ENCODE data around the gene FTO. TPM values are rescaled to one million over a fixed set of nuclear protein-coding genes. Genes with fewer than 3 reads are reported as not detected.
"Not testable (repeated sequence)": the region's sequence is repeated elsewhere in the genome, so short reads cannot be mapped to it uniquely, and the experiment has no call there.

FTO gene
- 107 TPM for total RNA-seq

DNA sequence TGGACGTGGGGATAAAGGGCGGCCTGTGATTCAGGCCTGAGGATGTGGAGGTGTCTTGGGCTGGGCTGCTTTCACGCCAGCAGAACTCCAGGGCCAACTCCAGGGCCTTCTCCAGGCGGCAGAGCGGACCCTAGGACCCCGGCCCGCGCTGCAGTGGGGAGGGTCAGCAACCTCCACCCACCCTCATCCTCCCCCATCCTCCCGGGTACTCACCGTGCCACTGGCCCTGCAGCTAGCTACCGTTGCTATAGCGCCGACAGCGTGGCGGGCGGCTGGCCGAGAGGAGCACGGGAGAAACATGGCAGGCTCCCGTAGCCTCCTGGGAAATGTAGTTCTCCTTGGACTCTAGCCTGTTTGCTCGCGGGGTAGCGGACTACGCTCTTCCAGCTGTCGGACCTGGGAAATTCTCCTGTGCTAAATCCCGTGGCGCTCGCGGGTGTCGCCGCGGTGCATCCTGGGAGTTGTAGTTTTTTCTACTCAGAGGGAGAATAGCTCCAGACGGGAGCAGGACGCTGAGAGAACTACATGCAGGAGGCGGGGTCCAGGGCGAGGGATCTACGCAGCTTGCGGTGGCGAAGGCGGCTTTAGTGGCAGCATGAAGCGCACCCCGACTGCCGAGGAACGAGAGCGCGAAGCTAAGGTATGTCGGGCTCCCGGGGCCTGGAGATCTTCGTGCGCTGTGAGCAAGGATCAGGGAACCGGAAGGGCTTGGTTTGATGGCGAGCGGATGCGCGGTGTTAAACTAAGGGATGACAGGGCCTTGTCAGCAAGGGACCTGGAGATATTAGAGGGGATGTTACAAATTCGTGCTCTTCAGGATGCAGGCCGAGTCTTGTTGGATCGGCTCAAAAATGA is at the start of gene FTO, which contains the start of gene RPGRIP1L:
Gene FTO (plus strand): TSS at position 567 of the 855 bp plus-strand sequence.
Gene RPGRIP1L (minus strand): TSS at position 270 of the 855 bp plus-strand sequence. CDS start 3,136 bp downstream, outside the sequence.
- intact Hi-C loops (cut with DNase I): no loop called here
- DNase-seq (ENCODE audit: low spot score) (peak; percentile 100), ATAC-seq (peak; percentile 99)

DNA sequence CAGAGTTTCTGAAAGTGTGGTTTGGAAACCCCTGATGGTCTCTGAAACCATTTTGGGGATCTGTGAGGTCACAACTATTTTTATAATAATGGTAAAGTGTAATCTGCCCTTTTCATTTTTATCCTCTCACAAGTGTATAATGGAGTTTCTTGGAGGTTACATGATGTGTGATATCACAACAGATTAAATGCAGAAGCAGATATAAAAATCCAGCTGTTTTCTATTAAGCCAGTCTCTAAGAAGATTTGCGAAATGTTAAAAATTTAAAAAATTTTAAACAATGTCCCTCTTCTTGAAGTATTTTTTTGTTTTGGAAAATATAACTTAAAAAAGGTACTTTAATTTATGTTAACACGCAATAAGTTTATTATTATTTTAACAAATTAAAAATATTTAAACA is 49.0 kb upstream of the FTO start:
- intact Hi-C loops (cut with DNase I): no loop called here
- no peak for DNase-seq (ENCODE audit: low spot score)
- ATAC-seq: no peak

DNA sequence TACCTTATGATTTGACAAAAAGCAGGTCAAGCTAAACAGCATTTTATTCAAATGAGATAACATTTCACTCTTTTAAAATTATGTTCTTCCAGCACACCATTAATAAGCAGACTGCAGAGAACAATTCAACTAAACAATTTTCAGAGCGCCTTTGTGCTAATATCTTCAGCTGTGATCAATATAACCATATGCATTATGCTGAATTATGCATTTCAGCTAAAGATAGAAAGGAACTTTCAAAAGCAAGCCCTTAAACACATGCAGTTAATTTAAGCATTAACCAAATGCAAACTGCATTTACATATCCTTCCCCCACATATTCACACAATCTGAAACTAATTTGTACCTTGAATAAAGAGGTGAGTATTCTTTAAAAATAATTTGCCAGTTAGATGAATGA is 41.9 kb upstream of the FTO start:
- no peak for DNase-seq (ENCODE audit: low spot score)
- ATAC-seq: no peak
- intact Hi-C loops (cut with DNase I): no loop called here

DNA sequence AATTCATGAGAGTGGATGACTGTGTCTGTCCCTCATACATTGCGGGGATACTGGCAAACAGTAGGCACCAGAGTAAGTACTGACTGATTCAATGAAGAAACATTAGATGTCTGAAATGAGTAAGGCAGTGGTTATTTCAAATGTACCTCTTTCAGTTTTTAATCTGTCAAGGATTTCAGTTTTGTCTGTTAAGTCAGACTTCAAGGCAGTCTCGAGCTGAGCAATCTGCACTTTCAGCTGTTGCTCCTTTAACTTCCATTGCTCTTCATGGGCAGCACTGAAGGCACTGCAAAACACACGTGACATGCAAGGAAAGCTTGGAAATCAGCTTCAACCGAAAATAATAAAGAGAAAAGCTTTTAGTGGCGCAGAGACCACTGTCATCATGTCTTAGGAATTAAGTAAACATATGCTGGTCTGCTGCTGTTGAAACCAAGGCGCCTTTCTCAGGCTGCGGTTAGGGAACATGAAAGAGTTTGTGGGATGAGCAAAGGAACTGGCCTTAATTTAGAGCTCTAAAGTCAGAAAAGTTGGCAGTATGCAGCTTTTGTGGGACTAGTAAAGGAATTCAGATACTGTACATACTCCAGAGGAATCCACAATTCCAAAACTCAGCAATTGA is 39.1 kb upstream of the FTO start:
- intact Hi-C loops (cut with DNase I): no loop called here
- peak; percentile 49 for ATAC-seq
- DNase-seq (ENCODE audit: low spot score): no peak

DNA sequence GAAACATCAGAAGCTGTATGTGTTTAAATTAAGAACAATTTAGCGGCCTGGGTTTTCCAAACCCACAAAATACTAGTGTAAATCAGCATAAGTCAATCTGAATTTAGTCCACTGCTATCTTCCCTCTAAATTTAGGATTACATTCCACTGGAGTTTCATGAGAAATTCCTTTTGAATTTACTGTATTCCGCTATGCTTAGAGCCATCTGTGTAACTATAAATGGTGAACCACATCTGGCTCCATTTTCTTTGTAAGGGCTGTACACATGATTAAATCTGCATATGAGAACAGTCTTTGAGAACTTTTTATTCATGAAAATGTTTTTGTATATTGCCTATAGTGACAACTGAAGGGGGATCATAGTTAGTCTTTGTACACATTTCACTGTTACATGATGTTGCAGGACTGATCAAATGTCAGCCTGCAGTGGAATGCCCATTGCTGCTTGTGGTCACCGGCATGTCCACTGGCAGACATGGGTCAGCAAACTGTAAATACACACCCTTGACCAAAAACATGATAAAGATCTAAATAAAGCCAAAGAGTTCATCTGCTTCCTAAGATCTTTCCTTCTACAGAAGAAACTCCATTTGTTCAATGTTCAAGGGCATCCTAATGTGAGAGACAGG is 37.1 kb upstream of the FTO start:
- ATAC-seq: no peak
- intact Hi-C loops (cut with DNase I): no loop called here

DNA sequence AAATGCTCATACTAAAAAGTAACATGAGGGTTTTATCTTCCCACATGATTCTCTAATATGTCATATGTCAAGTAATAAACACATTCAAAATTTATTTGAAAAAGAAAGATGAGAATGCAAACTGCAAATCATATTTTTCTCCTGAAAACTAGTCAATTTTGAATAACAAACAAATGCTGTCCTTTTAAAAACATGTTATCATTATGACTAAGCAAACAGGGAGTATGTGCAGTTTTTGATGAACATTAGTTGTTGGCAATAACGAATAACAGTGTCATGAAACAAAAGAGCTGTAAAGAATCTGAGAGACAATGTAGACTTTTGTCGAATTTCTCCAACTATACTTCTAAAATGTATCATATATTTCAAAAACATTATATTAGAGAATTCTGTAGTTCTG is 35.1 kb upstream of the FTO start:
- DNase-seq (ENCODE audit: low spot score) (no peak), ATAC-seq (no peak)
- intact Hi-C loops (cut with DNase I): no loop called here

More for the DNA sequence above, 37.1 kb upstream of the FTO start:
- no peak for DNase-seq (ENCODE audit: low spot score)

DNA sequence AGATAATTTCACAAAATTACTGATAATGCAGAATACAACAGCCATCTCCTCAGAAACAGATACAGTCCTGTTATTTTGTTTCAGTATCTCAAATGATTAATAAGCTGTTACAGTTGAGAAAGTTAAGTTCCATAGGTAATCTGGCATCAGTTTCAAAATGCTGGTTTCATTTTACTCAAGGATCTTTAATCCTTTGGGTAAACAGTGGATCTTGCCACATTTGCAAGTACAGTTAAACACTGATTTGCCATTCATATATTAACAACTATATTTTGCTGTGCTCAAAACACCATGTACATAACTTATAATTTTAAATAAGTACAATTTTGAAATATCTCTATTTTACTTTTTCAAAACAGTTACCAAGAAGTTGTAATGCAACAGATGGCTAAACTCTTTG is 31.5 kb upstream of the FTO start:
- no peak for ATAC-seq
- intact Hi-C loops (cut with DNase I): no loop called here

DNA sequence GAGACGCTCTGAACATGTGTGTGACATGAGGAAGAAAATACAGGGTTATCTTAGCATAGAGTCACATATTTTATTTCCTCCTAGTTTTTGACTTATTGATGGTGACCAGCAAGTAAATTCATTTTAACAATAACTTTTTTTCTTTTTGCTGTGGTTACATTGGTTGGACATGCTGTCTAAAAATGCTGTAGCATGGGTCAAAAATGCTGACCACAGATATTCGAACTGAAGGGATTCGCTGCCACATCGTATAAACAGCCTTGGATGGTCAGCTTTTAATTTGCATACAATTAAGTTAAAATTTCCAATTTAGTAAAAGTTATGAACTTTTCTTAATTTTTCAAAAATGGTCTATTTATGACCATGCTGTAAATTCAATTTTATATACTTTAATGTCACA is 30.8 kb upstream of the FTO start:
- DNase-seq (ENCODE audit: low spot score) (no peak), ATAC-seq (no peak)
- intact Hi-C loops (cut with DNase I): no loop called here

More for the DNA sequence above, 31.5 kb upstream of the FTO start:
- DNase-seq (ENCODE audit: low spot score): no peak

DNA sequence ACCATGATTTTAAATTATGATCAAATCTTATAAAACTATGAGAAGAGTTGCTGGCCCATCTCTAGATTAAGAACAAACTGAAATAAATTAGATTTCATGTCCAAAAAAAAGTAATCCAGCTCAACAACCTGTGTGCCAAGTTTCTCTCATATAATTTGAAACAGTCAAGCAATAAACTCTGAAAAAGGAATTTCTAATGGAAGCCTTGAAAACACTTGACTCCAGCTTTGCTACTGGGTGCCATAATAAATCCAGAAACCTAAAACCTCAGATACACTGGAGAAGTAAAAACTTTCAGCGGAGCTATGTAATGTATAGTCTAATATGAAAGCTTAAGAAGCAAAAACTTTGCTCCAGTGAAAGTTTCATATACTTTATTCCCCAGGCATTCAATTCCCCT is 25.8 kb upstream of the FTO start:
- no peak for DNase-seq (ENCODE audit: low spot score)
- intact Hi-C loops (cut with DNase I): no loop called here
- no peak for ATAC-seq

DNA sequence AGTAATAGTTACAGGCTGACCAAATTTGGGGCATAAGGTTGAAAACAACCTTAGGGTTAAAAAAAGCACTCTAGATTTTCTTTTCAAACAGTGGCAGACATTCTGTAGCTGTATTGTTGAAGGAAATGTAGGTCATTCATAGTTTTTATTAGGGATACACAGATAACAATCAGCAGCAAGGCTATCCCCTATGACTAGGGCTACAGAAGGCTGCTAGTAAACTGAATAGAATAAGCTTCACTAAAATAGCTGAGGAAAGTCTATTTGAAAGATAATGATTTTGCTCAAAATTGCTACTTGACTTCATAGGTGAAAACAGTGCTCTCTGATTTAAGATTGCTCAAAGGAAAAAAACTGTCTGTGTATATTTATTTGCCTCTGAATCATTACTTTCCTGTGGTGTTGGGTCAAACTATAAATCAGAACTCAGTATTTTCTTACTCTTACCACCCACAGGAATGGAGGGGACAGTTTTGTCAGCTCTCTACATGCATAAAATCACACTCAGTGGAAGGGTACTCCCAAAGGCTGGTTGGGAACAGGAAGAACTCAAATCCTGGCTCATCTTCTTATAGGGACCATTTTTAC is 25.1 kb upstream of the FTO start:
- no peak for DNase-seq (ENCODE audit: low spot score)
- ATAC-seq: no peak
- intact Hi-C loops (cut with DNase I): no loop called here

DNA sequence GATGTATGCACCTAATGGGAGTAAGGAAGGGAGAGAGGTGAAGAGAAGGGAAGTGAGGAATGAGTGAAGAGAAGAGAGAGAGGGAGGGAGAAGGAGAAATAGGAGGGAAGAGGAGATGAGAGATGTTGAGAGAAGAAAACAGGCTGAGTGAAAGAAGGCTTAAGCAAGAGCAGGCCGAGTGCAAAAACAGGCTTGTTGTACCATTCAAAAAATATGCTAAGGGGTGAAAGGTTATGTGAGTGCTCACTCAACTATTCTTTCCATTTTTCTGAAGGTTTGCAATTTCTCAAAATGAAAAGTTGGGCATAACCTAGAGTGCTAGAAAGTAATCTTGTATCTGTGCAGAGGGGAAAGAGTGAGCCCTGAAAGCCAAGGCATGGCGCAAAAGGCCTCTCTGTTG is 23.2 kb upstream of the FTO start:
- intact Hi-C loops (cut with DNase I): no loop called here
- DNase-seq (ENCODE audit: low spot score): no peak
- no peak for ATAC-seq

DNA sequence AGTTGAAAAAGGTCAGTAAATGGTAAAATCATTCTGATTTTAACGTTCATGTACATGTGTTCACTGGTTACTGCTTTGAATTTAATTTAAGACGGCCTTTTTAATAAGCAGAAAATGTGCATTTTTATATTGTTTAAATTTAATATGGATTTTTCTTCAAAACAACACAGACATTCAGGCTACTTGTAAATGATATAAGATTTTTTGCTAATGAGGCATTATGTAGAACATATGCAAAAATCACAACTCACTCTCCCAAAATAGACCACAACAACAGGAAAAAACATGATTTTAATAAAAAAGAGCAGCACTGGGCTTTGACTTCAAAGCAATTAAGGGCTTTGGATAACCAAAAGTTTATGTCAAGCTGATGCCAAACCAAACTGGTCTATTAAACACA is 22.6 kb upstream of the FTO start:
- intact Hi-C loops (cut with DNase I): no loop called here
- no peak for DNase-seq (ENCODE audit: low spot score)

DNA sequence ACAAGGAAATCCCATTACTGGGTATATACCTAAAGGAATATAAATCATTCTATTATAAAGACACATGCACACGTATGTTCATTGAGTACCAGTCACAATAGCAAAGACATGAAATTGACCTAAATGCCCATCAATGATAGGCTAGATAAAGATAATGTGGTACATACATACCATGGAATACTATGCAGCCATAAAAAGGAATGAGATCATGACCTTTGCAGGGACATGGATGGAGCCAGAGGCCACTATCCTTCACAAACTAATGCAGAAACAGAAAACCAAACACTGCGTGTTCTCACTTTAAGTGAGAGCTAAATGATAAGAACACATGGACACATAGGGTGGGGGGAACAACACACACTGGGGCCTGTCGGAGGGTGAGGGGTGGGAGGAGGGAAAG is 18.6 kb upstream of the FTO start:
- ATAC-seq; intact Hi-C loops (cut with DNase I); DNase-seq (ENCODE audit: low spot score): not testable (repeated sequence)

More for the DNA sequence above, 22.6 kb upstream of the FTO start:
- no peak for ATAC-seq

DNA sequence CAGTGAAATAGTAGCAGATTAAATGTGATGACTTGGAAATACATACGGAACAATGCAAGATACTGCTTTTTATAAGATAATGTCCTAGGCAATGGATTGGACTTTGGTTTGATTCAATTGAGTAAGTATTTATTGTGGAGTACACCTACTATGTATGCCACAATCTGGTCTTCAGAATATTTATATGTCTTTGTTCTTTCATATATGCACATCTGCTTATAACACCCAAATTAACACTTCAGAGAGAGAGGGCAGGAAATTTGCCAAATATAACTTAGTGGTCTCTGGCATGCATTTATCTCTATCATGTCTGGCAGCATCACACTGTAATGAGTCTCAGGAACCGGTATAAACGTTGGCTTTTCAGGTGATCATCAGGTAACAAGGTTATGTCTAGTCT is 17.2 kb upstream of the FTO start:
- no peak for DNase-seq (ENCODE audit: low spot score)
- intact Hi-C loops (cut with DNase I): no loop called here
- ATAC-seq: no peak

DNA sequence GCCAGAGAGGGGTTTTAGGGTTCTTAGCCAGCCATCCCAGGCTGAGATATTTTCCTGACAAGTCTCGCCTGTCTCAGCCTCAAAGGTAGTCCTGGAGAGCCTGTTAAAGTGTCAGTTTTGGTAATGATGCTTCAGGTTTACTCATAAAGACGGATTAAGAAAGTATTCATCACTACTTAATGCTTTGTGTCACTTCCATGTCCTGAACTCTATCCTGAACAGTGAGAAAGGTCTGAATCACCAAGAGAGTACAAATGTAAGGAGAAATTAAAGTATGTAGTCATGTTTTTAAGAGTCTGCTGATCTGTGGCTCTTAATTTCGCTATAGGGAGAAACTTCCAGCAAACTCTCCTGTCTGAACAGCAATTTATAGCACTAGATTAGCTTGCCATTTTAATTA is 14.3 kb upstream of the FTO start:
- DNase-seq (ENCODE audit: low spot score): no peak
- ATAC-seq: no peak

DNA sequence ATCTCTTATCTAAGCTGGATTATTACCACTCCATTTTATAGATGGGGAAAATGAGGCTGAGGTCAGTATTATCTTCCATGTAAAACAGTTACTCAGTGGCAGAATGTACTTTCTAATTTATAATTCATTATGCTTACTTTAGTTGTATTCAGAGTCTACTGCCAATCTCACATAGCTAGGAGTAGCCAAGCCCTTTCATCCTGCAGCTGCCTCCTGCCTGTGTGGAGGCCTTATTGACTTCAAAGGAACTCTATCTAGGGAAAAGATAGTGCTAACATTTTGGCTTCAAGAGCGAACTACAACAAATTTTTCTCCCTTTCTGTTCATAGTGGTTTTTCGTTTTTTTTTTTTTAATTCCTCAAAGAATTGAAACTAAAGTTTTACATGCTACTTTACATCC is 13.2 kb upstream of the FTO start:
- DNase-seq (ENCODE audit: low spot score) (no peak), ATAC-seq (no peak)
- intact Hi-C loops (cut with DNase I): no loop called here

More for the DNA sequence above, 14.3 kb upstream of the FTO start:
- intact Hi-C loops (cut with DNase I): no loop called here

DNA sequence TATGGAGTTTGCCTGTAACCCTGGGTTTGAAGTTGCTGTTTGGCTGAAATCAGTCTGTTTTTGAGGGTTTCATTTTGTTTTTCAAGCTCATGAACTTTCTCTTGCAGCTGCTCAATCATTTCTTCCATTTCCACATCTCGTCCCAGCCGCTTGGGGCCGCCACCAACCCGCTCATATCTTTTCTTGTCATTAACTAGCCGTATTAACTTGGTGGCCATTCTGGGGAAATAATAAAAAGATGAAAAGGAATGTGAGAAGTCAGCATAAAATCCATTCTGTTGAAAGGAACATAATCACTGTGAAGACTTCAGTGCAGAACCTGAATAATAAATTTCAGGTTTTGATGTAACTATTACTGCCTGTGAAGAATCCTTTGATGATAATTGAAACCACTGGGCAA is 11.8 kb upstream of the FTO start:
- ATAC-seq (no peak), DNase-seq (ENCODE audit: low spot score) (no peak)
- intact Hi-C loops (cut with DNase I): no loop called here

DNA sequence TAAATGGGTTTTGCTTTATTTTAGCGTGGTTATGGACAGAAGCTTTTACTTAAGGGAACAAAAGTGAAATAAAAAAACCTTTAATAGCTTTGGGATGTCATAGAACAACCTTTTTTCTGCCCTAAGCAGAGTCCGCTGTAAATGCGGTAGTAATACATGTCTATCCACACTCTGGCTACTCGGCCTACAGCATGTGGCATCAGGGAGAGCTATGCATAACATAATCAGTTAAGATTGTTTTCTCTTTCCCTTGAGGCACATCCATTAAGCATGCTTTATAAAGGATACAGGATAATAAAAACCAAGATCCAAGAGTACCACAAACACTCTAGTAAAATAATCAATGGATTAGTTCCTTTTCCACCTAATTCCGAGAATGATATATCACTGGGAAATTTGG is 10.6 kb upstream of the FTO start:
- intact Hi-C loops (cut with DNase I): no loop called here
- DNase-seq (ENCODE audit: low spot score): no peak
- no peak for ATAC-seq

DNA sequence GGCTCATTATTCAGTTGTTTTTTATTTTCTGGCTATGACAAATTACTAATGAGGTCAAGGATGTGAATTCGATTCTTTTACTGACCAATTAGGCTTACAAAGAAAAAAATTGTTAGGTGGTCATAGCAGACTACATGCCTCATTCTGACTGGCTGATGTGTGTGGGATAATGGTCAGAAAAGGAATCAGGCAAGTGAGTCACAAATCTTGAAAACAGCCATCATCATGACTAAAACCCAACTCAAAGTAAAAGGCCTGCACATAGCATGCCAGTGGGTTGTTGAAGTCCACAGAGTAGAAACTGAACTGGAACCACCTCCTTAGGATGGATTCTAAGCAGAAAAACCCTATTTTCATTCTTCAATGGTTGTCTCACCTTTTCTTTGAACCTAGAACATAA is 8.9 kb upstream of the FTO start:
- no peak for DNase-seq (ENCODE audit: low spot score)
- intact Hi-C loops (cut with DNase I): no loop called here
- no peak for ATAC-seq

DNA sequence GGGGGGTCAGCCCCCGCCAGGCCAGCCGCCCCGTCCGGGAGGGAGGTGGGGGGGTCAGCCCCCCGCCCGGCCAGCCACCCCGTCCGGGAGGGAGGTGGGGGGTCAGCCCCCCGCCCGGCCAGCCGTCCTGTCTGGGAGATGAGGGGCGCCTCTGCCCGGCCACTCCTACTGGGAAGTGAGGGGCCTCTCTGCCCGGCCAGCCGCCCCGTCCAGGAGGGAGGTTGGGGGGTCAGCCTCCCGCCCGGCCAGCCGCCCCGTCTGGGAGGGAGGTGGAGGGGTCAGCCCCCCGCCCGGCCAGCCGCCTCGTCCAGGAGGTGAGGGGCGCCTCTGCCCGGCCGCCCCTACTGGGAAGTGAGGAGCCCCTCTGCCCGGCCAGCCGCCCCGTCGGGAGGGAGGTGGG is 5.7 kb upstream of the FTO start:
- DNase-seq (ENCODE audit: low spot score); ATAC-seq; intact Hi-C loops (cut with DNase I): not testable (repeated sequence)

All from sciatic nerve (tissue), 2 donors.